ENCODE results near the gene CACNA1B.

DNA sequence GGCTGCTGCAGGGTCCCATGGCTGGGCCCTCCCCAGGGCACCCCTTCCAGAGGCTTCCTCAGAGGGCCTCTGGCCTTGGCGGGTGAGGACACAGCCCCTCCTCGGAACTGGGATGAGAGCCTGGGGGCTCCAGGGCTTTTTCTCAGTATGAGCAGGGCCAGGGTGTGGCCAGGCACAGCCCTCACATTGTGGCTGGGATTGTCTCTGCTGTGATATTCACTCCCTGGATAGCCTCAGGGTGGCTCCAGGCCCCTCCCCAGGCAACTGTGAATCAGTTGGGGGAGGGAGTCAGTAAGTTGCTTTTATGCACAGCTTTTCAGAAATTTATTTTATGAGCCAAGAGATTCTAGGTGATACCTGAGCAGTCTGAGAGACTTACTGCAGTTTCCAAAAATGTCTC is 135.7 kb downstream of the CACNA1B start:
- TF ChIP-seq SIN3A (IDR thresholded peaks at IDR 0.05; ENCODE audit: low read depth), result no peak
- TF ChIP-seq ZNF274 (IDR thresholded peaks at IDR 0.05; ENCODE audit: low read depth, low read length), result no peak
- no peak for TF ChIP-seq SRF (IDR thresholded peaks at IDR 0.05; ENCODE audit: low read depth)
- TF ChIP-seq, protein P1, sequence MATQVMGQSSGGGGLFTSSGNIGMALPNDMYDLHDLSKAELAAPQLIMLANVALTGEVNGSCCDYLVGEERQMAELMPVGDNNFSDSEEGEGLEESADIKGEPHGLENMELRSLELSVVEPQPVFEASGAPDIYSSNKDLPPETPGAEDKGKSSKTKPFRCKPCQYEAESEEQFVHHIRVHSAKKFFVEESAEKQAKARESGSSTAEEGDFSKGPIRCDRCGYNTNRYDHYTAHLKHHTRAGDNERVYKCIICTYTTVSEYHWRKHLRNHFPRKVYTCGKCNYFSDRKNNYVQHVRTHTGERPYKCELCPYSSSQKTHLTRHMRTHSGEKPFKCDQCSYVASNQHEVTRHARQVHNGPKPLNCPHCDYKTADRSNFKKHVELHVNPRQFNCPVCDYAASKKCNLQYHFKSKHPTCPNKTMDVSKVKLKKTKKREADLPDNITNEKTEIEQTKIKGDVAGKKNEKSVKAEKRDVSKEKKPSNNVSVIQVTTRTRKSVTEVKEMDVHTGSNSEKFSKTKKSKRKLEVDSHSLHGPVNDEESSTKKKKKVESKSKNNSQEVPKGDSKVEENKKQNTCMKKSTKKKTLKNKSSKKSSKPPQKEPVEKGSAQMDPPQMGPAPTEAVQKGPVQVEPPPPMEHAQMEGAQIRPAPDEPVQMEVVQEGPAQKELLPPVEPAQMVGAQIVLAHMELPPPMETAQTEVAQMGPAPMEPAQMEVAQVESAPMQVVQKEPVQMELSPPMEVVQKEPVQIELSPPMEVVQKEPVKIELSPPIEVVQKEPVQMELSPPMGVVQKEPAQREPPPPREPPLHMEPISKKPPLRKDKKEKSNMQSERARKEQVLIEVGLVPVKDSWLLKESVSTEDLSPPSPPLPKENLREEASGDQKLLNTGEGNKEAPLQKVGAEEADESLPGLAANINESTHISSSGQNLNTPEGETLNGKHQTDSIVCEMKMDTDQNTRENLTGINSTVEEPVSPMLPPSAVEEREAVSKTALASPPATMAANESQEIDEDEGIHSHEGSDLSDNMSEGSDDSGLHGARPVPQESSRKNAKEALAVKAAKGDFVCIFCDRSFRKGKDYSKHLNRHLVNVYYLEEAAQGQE (IDR thresholded peaks at IDR 0.05; ENCODE audit: low read depth), result no peak
- TF ChIP-seq, protein P2, sequence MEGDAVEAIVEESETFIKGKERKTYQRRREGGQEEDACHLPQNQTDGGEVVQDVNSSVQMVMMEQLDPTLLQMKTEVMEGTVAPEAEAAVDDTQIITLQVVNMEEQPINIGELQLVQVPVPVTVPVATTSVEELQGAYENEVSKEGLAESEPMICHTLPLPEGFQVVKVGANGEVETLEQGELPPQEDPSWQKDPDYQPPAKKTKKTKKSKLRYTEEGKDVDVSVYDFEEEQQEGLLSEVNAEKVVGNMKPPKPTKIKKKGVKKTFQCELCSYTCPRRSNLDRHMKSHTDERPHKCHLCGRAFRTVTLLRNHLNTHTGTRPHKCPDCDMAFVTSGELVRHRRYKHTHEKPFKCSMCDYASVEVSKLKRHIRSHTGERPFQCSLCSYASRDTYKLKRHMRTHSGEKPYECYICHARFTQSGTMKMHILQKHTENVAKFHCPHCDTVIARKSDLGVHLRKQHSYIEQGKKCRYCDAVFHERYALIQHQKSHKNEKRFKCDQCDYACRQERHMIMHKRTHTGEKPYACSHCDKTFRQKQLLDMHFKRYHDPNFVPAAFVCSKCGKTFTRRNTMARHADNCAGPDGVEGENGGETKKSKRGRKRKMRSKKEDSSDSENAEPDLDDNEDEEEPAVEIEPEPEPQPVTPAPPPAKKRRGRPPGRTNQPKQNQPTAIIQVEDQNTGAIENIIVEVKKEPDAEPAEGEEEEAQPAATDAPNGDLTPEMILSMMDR (IDR thresholded peaks at IDR 0.05 in 2 of 3, conservative IDR thresholded peaks at IDR 0.05 in 1 of 3; ENCODE audit: borderline replicate concordance in 1 of 3, insufficient read depth in 1 of 3, low read depth in 2 of 3, low read length in 2 of 3), result no peak
- TF ChIP-seq YY1 (IDR thresholded peaks at IDR 0.05; ENCODE audit: extremely low read depth, insufficient replicate concordance, low read depth, low read length), result no peak
- TF ChIP-seq EGR1 (IDR thresholded peaks at IDR 0.05; ENCODE audit: low read depth), result no peak
- TF ChIP-seq POLR2AphosphoS5 (IDR thresholded peaks at IDR 0.05; ENCODE audit: low read depth, low read length), result no peak
- no peak for TF ChIP-seq EZH2 (IDR thresholded peaks at IDR 0.05)
- TF ChIP-seq POLR2A (IDR thresholded peaks at IDR 0.05; ENCODE audit: borderline replicate concordance, extremely low read depth, insufficient read depth, insufficient read length), result no peak
- TF ChIP-seq, protein P3, sequence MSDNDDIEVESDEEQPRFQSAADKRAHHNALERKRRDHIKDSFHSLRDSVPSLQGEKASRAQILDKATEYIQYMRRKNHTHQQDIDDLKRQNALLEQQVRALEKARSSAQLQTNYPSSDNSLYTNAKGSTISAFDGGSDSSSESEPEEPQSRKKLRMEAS (IDR thresholded peaks at IDR 0.05), result no peak
